GM12878 (cell line): ENCODE data around the gene EVI5L. TPM values are rescaled to one million over a fixed set of nuclear protein-coding genes. Genes with fewer than 3 reads are reported as not detected.

Source experiments
- ATAC-seq: fragments of 200-7000 bp; cut with Tn5 transposase; 3 replicates; pipeline ENCODE4 v1.9.1; 2020; ENCODE audit warnings: mild to moderate bottlenecking, moderate library complexity
- BruUV-seq: library from RNA; stranded (reverse); fragments of 400-500 nt; replicated peaks from 2 replicates; lab custom pipeline; 2021; lab: Mats Ljungman, UMichigan
- CTCF ChIA-PET: fragments of 300-600 bp; sonication (Branson Sonifier 250); formaldehyde crosslinking; extraction: SDS; loops from one replicate; lab custom pipeline; 2021; ENCODE audit warnings: inconsistent platforms; lab: Yijun Ruan, JAX
- POLR2A ChIA-PET: fragments of 350-600 bp; formaldehyde crosslinking; extraction: SDS; loops from one replicate; lab custom pipeline; 2021; ENCODE audit warnings: inconsistent platforms; lab: Charles Lee
- RAD21 ChIA-PET: fragments of 300-600 bp; sonication (Branson Sonifier 250); formaldehyde crosslinking; loops from one replicate; lab custom pipeline; 2023; ENCODE audit warnings: antibody characterized with exemption; ENCODE audit not compliant: unreplicated experiment; lab: Charles Lee
- SMC1A ChIA-PET: fragments of 300-600 bp; sonication (Branson Sonifier 250); formaldehyde crosslinking; loops from one replicate; lab custom pipeline; 2023; ENCODE audit not compliant: unreplicated experiment, uncharacterized antibody; lab: Charles Lee
- DNase-seq: peaks from one replicate; pipeline ENCODE4 v3.0.0-alpha.2; 2011; ENCODE audit warnings: low read depth, low spot score
- FAIRE-seq: peaks from 3 replicates; lab custom pipeline; 2011; peaks lifted over from hg19 to GRCh38; lab: Jason Lieb, UNC
- H2AFZ ChIP-seq: 2 replicates; pipeline ENCODE4 v1.6.0; 2011; ENCODE audit warnings: low read depth, low read length, control low read depth; ENCODE audit not compliant: control insufficient read depth
- H3K27ac ChIP-seq: 2 replicates; pipeline ENCODE4 v1.5.1; 2011; ENCODE audit warnings: control low read depth; ENCODE audit not compliant: control insufficient read depth, insufficient read depth
- H3K27me3 ChIP-seq, 2 experiments: replicated peaks in 1 of 2; 2 replicates each; pipeline versions ENCODE4 v1.6.0 to v1.6.1; 2011; ENCODE audit warnings: low read length in 1 of 2; ENCODE audit not compliant: control insufficient read depth in 2 of 2, insufficient read depth in 2 of 2
- H3K36me3 ChIP-seq, 2 experiments: 2 replicates each; pipeline ENCODE4 v1.5.1; 2011; ENCODE audit warnings: low read length in 1 of 2; ENCODE audit not compliant: control insufficient read depth in 2 of 2, insufficient read depth in 2 of 2
- H3K4me1 ChIP-seq: 2 replicates; pipeline ENCODE4 v1.6.1; 2011; ENCODE audit warnings: mild to moderate bottlenecking, low read length, moderate library complexity, mixed read lengths; ENCODE audit not compliant: control insufficient read depth, insufficient read depth
- H3K4me2 ChIP-seq: 2 replicates; pipeline ENCODE4 v1.6.0; 2011; ENCODE audit warnings: control low read depth; ENCODE audit not compliant: control insufficient read depth, insufficient read depth
- H3K4me3 ChIP-seq: fragments of 200-600 bp; sonication (generic); 2 replicates; pipeline ENCODE4 v1.5.1; 2016
- H3K79me2 ChIP-seq: 2 replicates; pipeline ENCODE4 v1.6.0; 2011; ENCODE audit warnings: low read length; ENCODE audit not compliant: control insufficient read depth, insufficient read depth
- H3K9ac ChIP-seq: 2 replicates; pipeline ENCODE4 v1.8.0; 2011; ENCODE audit warnings: low read length, control low read depth, mixed read lengths; ENCODE audit not compliant: control insufficient read depth, insufficient read depth
- H3K9me3 ChIP-seq: replicated peaks from 3 replicates; pipeline ENCODE4 v1.5.1; 2011; ENCODE audit warnings: mild to moderate bottlenecking, low read length; ENCODE audit not compliant: control insufficient read depth, insufficient read depth
- H4K20me1 ChIP-seq: 2 replicates; pipeline ENCODE4 v1.6.0; 2011; ENCODE audit not compliant: control insufficient read depth, insufficient read depth
- ASH2L ChIP-seq: fragments of 300-600, 200-600 bp; sonication (generic); IDR thresholded peaks from 2 replicates; pipeline ENCODE4 v1.6.1; 2017; ENCODE audit warnings: low read depth, mild to moderate bottlenecking, borderline replicate concordance
- CREB1 ChIP-seq: IDR thresholded peaks from 2 replicates; pipeline ENCODE4 v1.6.1; 2012; ENCODE audit warnings: low read depth, mild to moderate bottlenecking, inconsistent platforms
- FOXM1 ChIP-seq: IDR thresholded peaks from 2 replicates; pipeline ENCODE4 v1.6.1; 2012; ENCODE audit warnings: low read depth, mild to moderate bottlenecking, inconsistent platforms, low read length, moderate library complexity
- KAT2A ChIP-seq: conservative IDR thresholded peaks from 2 replicates; pipeline ENCODE4 v1.6.1; 2011; ENCODE audit warnings: low read depth, low read length; ENCODE audit not compliant: control insufficient read depth
- MXI1 ChIP-seq: fragments of 150-350 bp; IDR thresholded peaks from 2 replicates; pipeline ENCODE4 v1.6.1; 2011; ENCODE audit warnings: low read depth, mild to moderate bottlenecking, inconsistent platforms, low read length, improper control_type of control experiment
- PML ChIP-seq: IDR thresholded peaks from 2 replicates; pipeline ENCODE4 v1.6.1; 2012; ENCODE audit warnings: low read length, inconsistent platforms
- SRF ChIP-seq, 2 experiments: IDR thresholded peaks; 2 replicates each; pipeline ENCODE4 v1.6.1; 2011; ENCODE audit warnings: low read depth in 2 of 2, low read length in 2 of 2, mild to moderate bottlenecking in 1 of 2, moderate library complexity in 1 of 2
- TAF1 ChIP-seq: IDR thresholded peaks from 2 replicates; pipeline ENCODE4 v1.6.1; 2011; ENCODE audit warnings: mild to moderate bottlenecking, low read depth, low read length, borderline replicate concordance
- WGBS: methylation state at CpG from one replicate; pipeline ENCODE4 v1.1.6; 2016; ENCODE audit warnings: low lambda C conversion rate; ENCODE audit not compliant: insufficient replicate concordance, insufficient coverage; ENCODE audit errors: missing lambda C conversion rate; 5-methylcytosine and 5-hydroxymethylcytosine counted together
- in situ Hi-C: fragments of 300-500 bp; cut with MboI; formaldehyde crosslinking; loops from 9 replicates; pipeline ENCODE4 v1.14.3; 2018; ENCODE audit warnings: mixed read lengths
- intact Hi-C: fragments of 100-400 bp; cut with micrococcal nuclease; formaldehyde crosslinking; loops from one replicate; pipeline ENCODE4 v1.14.2; 2022; ENCODE audit not compliant: unreplicated experiment
- polyA plus RNA-seq, 11 experiments: library from polyadenylated mRNA; depleted of rRNA in 4 of 11; unstranded in 6 of 11; stranded (reverse) in 5 of 11; fragments of >200 nt; fragmentation: Nextera tagmentation in 4 of 11; fragmentation: Illumina TruSeq in 1 of 11; extraction: Ambion mirVana in 4 of 11; extraction: Trizol in 1 of 11; gene quantifications; 1 replicate in 1 of 11; 2 replicates in 10 of 11; pipeline versions ENCODE4 v1.2.1 to v1.2.3, GENCODE V29; 2011 to 2016; ENCODE audit warnings: inconsistent platforms in 2 of 11, missing spikeins in 2 of 11, low read depth in 1 of 11
- total RNA-seq, 4 experiments: library from RNA; depleted of rRNA in 3 of 4; stranded (reverse); fragments of >200 nt in 3 of 4; fragmentation: Illumina TruSeq in 1 of 4; extraction: Trizol in 1 of 4; gene quantifications; 2 replicates each; pipeline versions ENCODE4 v1.2.1 to v1.2.3, GENCODE V29; 2013 to 2021
- TF ChIP-seq, protein P1 (sequence below): IDR thresholded peaks from 2 replicates; pipeline ENCODE4 v1.6.1; 2011; ENCODE audit warnings: borderline replicate concordance, low read depth, mild to moderate bottlenecking, moderate library complexity, mixed read lengths, low read length; ENCODE audit not compliant: insufficient read depth; ENCODE audit errors: extremely low read length

The EVI5L gene
- total and polyA plus RNA-seq, 10 of the 15 experiments (the other 5 are each of a cell fraction or from before 2014, with no cell fraction given): 0.23 to 13.8 (median 5.0) TPM

DNA sequence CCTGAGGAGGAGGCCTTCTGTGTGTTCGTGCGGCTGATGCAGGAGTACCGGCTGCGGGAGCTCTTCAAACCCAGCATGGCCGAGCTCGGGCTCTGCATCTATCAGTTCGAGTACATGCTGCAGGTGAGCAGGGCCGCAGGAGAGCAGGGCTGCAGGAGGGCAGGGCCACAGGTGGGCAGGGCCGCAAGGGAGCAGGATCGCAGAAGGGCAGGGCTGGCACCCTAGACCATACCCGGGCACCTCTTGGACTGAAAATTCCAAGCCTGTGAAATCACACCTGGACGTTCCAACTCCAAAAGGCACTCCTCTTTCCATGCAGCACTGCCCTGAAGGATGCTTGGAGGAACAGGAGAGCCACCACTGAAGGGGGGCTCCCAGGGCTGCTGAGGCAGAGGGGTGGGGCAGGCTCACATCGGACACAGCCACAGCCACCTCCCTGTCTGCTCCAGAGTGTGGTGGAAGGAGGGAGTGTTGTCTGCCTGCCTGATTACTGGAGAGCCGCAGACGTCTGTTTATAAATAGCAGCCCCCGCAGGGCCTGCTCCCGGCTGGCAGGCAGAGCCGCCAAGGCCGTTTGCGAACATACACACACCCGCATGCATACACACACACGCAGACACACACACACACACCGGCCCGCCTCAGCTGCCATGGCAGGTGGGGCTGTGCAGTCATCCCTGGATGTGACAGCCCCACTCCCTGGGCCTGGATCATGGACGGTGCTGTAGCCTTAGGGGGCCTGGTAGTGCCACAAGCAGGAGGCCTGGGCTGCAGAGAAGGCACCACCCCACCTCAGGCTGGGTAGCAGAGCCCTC is 20.2 kb downstream of the EVI5L start:
- no peak for TF ChIP-seq PML
- no peak for TF ChIP-seq SRF (IDR thresholded peaks at IDR 0.05; ENCODE audit: low read depth in 2 of 2, low read length in 2 of 2)
- TF ChIP-seq FOXM1: no peak
- TF ChIP-seq ASH2L: no peak
- no peak for TF ChIP-seq CREB1
- TF ChIP-seq MXI1: no peak
- TF ChIP-seq KAT2A: no peak
- TF ChIP-seq, protein P1, sequence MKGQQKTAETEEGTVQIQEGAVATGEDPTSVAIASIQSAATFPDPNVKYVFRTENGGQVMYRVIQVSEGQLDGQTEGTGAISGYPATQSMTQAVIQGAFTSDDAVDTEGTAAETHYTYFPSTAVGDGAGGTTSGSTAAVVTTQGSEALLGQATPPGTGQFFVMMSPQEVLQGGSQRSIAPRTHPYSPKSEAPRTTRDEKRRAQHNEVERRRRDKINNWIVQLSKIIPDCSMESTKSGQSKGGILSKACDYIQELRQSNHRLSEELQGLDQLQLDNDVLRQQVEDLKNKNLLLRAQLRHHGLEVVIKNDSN: no peak
- TF ChIP-seq TAF1: no peak
- no peaks in the 10 kb centered on the region for H3K9me3 ChIP-seq
- H3K4me1 ChIP-seq: no peaks in the 10 kb centered on the region; the same call in 1 of the 2 replicates
- POLR2A ChIA-PET: no interaction called here
- H3K27me3 ChIP-seq: no peaks in the 10 kb centered on the region
- no peak overlapping the region for H3K27ac ChIP-seq
- H3K4me3 ChIP-seq: no peak overlapping the region
- H3K9ac ChIP-seq: no peak overlapping the region
- CTCF ChIA-PET: no interaction called here
- no TSS peak for BruUV-seq
- RAD21 ChIA-PET: interaction anchor here (0.6 kb wide), 1 partner anchor 728 kb away, joined by 5 read pairs; no protein-coding TSS in a partner anchor
- ATAC-seq (no peak), FAIRE-seq (no peak), DNase-seq (no peak)
- in situ Hi-C loops: no loop called here
- H3K4me2 ChIP-seq: no peak overlapping the region
- SMC1A ChIA-PET: no interaction called here
- intact Hi-C loops: no loop called here
- H2AFZ ChIP-seq: no peak overlapping the region
- no peaks in the 10 kb centered on the region for H3K79me2 ChIP-seq
- H3K36me3 ChIP-seq: no peaks in the 10 kb centered on the region
- H4K20me1 ChIP-seq: no peaks in the 10 kb centered on the region
- 78% methylated on average over 25 of the region's 25 CpGs for WGBS
